Measurements from ENCODE around the gene FAM149B1. TPM values are rescaled to one million over a fixed set of nuclear protein-coding genes. Genes with fewer than 3 reads are reported as not detected.

The FAM149B1 gene
- total RNA-seq, 4 donors from 2014 or later, result 11.0 to 37.4 (median 19.0) TPM

DNA sequence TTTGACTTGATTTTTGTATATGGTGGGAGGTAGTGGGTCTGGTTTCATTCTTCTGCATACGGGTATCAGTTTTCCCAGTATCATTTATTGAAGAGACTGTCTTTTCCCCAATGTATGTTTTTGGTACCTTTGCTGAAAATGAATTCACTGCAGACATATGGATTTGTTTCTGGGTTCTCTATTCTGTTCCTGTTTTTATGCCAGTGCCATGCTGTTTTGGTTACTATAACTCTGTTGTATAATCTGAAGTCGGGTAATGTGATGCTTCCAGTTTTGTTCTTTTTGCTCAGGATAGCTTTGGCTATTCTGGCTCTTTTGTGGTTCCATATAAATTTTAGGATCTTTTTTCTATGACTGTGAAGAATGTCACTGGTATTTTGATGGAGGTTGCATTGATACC is 947 bp upstream of the FAM149B1 start:
- TF ChIP-seq, protein P1, sequence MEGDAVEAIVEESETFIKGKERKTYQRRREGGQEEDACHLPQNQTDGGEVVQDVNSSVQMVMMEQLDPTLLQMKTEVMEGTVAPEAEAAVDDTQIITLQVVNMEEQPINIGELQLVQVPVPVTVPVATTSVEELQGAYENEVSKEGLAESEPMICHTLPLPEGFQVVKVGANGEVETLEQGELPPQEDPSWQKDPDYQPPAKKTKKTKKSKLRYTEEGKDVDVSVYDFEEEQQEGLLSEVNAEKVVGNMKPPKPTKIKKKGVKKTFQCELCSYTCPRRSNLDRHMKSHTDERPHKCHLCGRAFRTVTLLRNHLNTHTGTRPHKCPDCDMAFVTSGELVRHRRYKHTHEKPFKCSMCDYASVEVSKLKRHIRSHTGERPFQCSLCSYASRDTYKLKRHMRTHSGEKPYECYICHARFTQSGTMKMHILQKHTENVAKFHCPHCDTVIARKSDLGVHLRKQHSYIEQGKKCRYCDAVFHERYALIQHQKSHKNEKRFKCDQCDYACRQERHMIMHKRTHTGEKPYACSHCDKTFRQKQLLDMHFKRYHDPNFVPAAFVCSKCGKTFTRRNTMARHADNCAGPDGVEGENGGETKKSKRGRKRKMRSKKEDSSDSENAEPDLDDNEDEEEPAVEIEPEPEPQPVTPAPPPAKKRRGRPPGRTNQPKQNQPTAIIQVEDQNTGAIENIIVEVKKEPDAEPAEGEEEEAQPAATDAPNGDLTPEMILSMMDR (IDR thresholded peaks at IDR 0.05), result no peak
- no peak for TF ChIP-seq POLR2A (IDR thresholded peaks at IDR 0.05)
- Histone ChIP-seq H3K27ac (peak overlapping the region; percentile 97 to 98), H3K4me1 (peaks cover 0 to 7% of the 10 kb centered on the region in 2 donors), H3K4me3 (peak overlapping the region in 1 of 2 donors; percentile 98), H3K36me3 (no peaks in the 10 kb centered on the region), H3K9me3 (no peaks in the 10 kb centered on the region), H3K27me3 (no peaks in the 10 kb centered on the region)
- DNase-seq, result no peak
- intact Hi-C loops (cut with DNase I; ENCODE audit: low total_unique reads), result no loop called here

DNA sequence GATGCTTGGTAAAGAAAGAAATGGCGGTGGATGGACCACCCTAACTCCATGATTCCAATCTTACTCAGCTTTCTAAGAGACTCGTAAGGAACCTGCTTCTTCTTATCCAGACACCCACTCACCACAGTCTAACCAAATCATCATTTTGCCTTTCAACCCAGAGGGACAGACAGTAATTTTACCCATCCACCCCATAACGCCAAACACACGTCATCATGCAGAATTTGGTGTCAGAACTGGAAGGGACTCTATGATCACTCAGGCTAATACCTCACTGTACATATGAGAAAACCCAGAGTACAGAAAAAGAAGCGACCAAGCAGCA is 499 bp upstream of the FAM149B1 start:
- H3K4me1 ChIP-seq, result peaks cover 0 to 7% of the 10 kb centered on the region in 2 donors
- H3K36me3 ChIP-seq, result no peaks in the 10 kb centered on the region
- intact Hi-C loops (cut with DNase I; ENCODE audit: low total_unique reads), result no loop called here

DNA sequence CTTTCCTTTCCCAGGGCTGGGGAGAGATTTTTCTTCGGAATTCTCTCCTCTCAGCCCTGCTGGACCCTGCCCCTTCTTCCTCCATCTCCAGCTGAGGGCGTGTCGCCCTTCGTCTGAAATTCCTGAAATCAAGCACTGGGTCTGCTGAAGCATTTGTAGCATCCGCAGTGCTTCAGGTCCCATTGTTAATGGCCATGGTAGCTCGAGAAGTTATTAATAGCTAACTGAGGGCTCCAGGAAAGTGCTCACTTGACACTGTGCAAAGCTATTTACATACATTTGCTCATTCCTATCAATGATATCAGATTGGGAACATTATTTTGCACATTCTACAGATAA is 515 bp downstream of the FAM149B1 start:
- TF ChIP-seq, protein P1 (IDR thresholded peaks at IDR 0.05), result no peak
- no peak for TF ChIP-seq POLR2A (IDR thresholded peaks at IDR 0.05)
- Histone ChIP-seq H3K4me1 (no peaks in the 10 kb centered on the region), H3K27ac (peak overlapping the region; percentile 97 to 98), H3K36me3 (no peaks in the 10 kb centered on the region), H3K27me3 (no peaks in the 10 kb centered on the region), H3K9me3 (no peaks in the 10 kb centered on the region), H3K4me3 (peak overlapping the region; percentile 97 to 98)
- DNase-seq, result no peak
- intact Hi-C loops (cut with DNase I; ENCODE audit: low total_unique reads), result no loop called here

More for the DNA sequence above, 499 bp upstream of the FAM149B1 start:
- Histone ChIP-seq H3K9me3 (no peaks in the 10 kb centered on the region), H3K4me3 (peak overlapping the region; percentile 97 to 98), H3K27me3 (no peaks in the 10 kb centered on the region), H3K27ac (peak overlapping the region; percentile 97 to 98)
- no peak for DNase-seq
- no peak for TF ChIP-seq POLR2A (IDR thresholded peaks at IDR 0.05)
- TF ChIP-seq, protein P1 (IDR thresholded peaks at IDR 0.05), result no peak

DNA sequence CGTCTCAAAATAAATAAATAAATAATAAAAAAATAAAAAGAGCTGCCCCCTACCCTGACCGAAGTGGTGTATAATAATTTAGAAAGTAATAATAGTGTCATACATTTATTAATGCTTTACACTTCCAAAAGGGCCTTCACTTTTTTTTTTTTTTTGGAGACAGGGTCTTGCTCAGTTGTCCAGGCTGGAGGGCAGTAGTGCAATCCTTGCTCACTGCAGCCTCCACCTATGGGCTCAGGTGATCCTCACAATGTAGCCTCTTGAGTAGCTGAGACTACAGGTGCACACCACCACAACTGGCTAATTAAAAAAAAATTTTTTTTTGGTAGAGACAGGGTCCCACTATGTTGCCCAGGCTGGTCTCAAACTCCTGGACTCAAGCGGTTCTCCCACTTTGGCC is 1.4 kb downstream of the FAM149B1 start:
- intact Hi-C loops (cut with DNase I; ENCODE audit: low total_unique reads), result no loop called here

DNA sequence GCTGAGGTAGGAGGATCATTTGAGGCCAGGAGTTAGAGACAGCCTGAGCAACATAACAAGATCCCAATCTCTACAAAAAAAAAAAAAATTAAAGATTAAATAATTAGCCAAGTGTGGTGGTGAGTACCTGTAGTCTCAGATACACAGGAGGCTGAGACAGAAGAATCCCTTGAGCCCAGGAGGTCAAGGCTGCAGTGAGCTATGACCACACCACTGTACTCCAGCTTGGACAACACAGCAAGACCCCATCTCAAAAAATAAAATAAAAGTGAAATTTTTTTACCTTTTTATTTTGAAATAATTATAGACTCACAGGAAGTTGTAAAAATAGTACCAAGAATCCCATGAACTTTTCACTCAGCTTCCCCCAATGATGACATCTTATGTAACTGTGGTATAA is 4.9 kb downstream of the FAM149B1 start:
- Histone ChIP-seq H3K4me3 (no peak overlapping the region), H3K4me1 (no peaks in the 10 kb centered on the region), H3K27me3 (no peaks in the 10 kb centered on the region), H3K36me3 (no peaks in the 10 kb centered on the region), H3K27ac (no peak overlapping the region), H3K9me3 (no peaks in the 10 kb centered on the region)
- intact Hi-C loops (cut with DNase I; ENCODE audit: low total_unique reads), result no loop called here
- DNase-seq, result no peak
- TF ChIP-seq POLR2A (IDR thresholded peaks at IDR 0.05), result no peak
- TF ChIP-seq, protein P1 (IDR thresholded peaks at IDR 0.05), result no peak

More for the DNA sequence above, 1.4 kb downstream of the FAM149B1 start:
- Histone ChIP-seq H3K4me1 (no peaks in the 10 kb centered on the region), H3K27ac (no peak overlapping the region), H3K4me3 (no peak overlapping the region), H3K27me3 (no peaks in the 10 kb centered on the region), H3K36me3 (no peaks in the 10 kb centered on the region), H3K9me3 (no peaks in the 10 kb centered on the region)
- no peak for TF ChIP-seq POLR2A (IDR thresholded peaks at IDR 0.05)
- TF ChIP-seq, protein P1 (IDR thresholded peaks at IDR 0.05), result no peak
- no peak for DNase-seq

All from uterus (tissue), 4 donors.